Measurements from ENCODE around the gene SIPA1L3.

The SIPA1L3 gene

DNA sequence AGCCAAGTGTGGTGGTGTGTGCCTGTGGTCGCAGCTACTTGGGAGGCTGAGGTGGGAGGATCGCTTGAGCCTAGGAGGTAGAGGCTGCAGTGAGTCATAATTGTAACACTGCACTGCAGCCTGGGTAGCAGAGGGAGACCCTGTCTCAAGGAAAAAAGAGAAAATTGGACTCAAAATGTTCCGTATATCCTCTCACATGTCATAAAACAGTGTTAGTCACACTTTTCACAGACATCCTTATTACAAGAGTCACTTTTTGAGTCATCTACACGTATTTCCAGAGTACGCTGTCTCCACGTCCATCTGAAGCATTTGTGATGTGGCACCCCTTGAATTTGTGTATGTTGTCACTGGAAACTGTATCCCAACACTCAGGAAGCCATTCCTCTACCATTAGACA is 133.0 kb downstream of the SIPA1L3 start:
- Histone ChIP-seq H3K4me2 (no peak overlapping the region), H3K9ac (no peak overlapping the region)

DNA sequence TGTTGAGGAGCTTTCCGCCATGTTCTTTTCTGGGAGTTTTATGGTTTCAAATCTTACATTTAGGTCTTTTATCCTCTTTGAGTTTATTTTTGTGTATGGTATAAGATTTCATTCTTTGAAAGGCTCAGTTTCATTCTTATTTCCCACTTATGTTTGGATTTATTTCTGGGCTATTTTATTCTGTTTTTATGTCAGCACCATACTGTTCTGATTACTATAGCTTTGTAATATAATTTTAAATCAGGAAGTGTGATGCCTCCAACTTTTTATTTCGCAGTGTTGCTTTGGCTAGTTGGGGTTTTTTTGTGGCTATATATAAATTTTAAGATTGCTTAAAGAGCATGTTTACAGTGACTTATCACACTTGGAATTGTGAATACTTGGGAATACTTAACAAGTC is 135.1 kb downstream of the SIPA1L3 start:
- H3K9ac ChIP-seq: no peak overlapping the region
- H3K27me3 ChIP-seq (ENCODE audit: insufficient read depth, low read depth): no peaks in the 10 kb centered on the region
- no peak overlapping the region for H3K4me2 ChIP-seq
- H3K79me2 ChIP-seq (ENCODE audit: insufficient read depth, low read depth): no peaks in the 10 kb centered on the region
- no peaks in the 10 kb centered on the region for H3K36me3 ChIP-seq (ENCODE audit: insufficient read depth)
- no peak overlapping the region for H3K4me3 ChIP-seq (IDR thresholded peaks at IDR 0.05; ENCODE audit: insufficient read depth, low read depth, low read length)
- no peak overlapping the region for H3K27ac ChIP-seq
- no peak overlapping the region for H2AFZ ChIP-seq (ENCODE audit: low read depth)
- TF ChIP-seq, protein P1, sequence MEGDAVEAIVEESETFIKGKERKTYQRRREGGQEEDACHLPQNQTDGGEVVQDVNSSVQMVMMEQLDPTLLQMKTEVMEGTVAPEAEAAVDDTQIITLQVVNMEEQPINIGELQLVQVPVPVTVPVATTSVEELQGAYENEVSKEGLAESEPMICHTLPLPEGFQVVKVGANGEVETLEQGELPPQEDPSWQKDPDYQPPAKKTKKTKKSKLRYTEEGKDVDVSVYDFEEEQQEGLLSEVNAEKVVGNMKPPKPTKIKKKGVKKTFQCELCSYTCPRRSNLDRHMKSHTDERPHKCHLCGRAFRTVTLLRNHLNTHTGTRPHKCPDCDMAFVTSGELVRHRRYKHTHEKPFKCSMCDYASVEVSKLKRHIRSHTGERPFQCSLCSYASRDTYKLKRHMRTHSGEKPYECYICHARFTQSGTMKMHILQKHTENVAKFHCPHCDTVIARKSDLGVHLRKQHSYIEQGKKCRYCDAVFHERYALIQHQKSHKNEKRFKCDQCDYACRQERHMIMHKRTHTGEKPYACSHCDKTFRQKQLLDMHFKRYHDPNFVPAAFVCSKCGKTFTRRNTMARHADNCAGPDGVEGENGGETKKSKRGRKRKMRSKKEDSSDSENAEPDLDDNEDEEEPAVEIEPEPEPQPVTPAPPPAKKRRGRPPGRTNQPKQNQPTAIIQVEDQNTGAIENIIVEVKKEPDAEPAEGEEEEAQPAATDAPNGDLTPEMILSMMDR (conservative IDR thresholded peaks at IDR 0.05; ENCODE audit: low read depth, low read length): no peak
- H3K4me1 ChIP-seq (ENCODE audit: low read depth, poor library complexity, severe bottlenecking): no peaks in the 10 kb centered on the region
- no peaks in the 10 kb centered on the region for H4K20me1 ChIP-seq (ENCODE audit: insufficient read depth)

More for the DNA sequence above, 133.0 kb downstream of the SIPA1L3 start:
- no peaks in the 10 kb centered on the region for H3K27me3 ChIP-seq (ENCODE audit: insufficient read depth, low read depth)
- no peaks in the 10 kb centered on the region for H3K36me3 ChIP-seq (ENCODE audit: insufficient read depth)
- no peaks in the 10 kb centered on the region for H3K79me2 ChIP-seq (ENCODE audit: insufficient read depth, low read depth)
- H4K20me1 ChIP-seq (ENCODE audit: insufficient read depth): no peaks in the 10 kb centered on the region
- H2AFZ ChIP-seq (ENCODE audit: low read depth): no peak overlapping the region
- no peak overlapping the region for H3K27ac ChIP-seq
- H3K4me3 ChIP-seq (IDR thresholded peaks at IDR 0.05; ENCODE audit: insufficient read depth, low read depth, low read length): no peak overlapping the region
- no peaks in the 10 kb centered on the region for H3K4me1 ChIP-seq (ENCODE audit: low read depth, poor library complexity, severe bottlenecking)
- TF ChIP-seq, protein P1 (conservative IDR thresholded peaks at IDR 0.05; ENCODE audit: low read depth, low read length): no peak

GRCh38 chr19:38043649-38044144 is 136.7 kb downstream of the SIPA1L3 start:
- Histone ChIP-seq H3K79me2 (ENCODE audit: insufficient read depth, low read depth) (no peaks in the 10 kb centered on the region), H3K4me3 (IDR thresholded peaks at IDR 0.05; ENCODE audit: insufficient read depth, low read depth, low read length) (no peak overlapping the region), H3K4me2 (no peak overlapping the region), H3K27me3 (ENCODE audit: insufficient read depth, low read depth) (no peaks in the 10 kb centered on the region), H3K27ac (no peak overlapping the region), H2AFZ (ENCODE audit: low read depth) (no peak overlapping the region), H3K9ac (no peak overlapping the region), H3K36me3 (ENCODE audit: insufficient read depth) (no peaks in the 10 kb centered on the region), H3K4me1 (ENCODE audit: low read depth, poor library complexity, severe bottlenecking) (peaks cover 7% of the 10 kb centered on the region), H4K20me1 (ENCODE audit: insufficient read depth) (no peaks in the 10 kb centered on the region)
- TF ChIP-seq, protein P1 (conservative IDR thresholded peaks at IDR 0.05; ENCODE audit: low read depth, low read length): no peak

- Histone ChIP-seq H3K4me3 (IDR thresholded peaks at IDR 0.05; ENCODE audit: insufficient read depth, low read depth, low read length) (no peak overlapping the region), H3K9ac (no peak overlapping the region), H3K79me2 (ENCODE audit: insufficient read depth, low read depth) (no peaks in the 10 kb centered on the region), H3K4me2 (no peak overlapping the region), H3K27ac (no peak overlapping the region), H2AFZ (ENCODE audit: low read depth) (no peak overlapping the region), H4K20me1 (ENCODE audit: insufficient read depth) (no peaks in the 10 kb centered on the region), H3K36me3 (ENCODE audit: insufficient read depth) (no peaks in the 10 kb centered on the region), H3K4me1 (ENCODE audit: low read depth, poor library complexity, severe bottlenecking) (peaks cover 7% of the 10 kb centered on the region), H3K27me3 (ENCODE audit: insufficient read depth, low read depth) (no peaks in the 10 kb centered on the region)
- TF ChIP-seq, protein P1 (conservative IDR thresholded peaks at IDR 0.05; ENCODE audit: low read depth, low read length): no peak
Observed at GRCh38 chr19:38044267-38045111, 137.5 kb downstream of the SIPA1L3 start.

Measured in KMS-11 (cell line).